Astrocyte (in vitro differentiated cells and primary cell): ENCODE measurements around the gene IQGAP2. TPM values are rescaled to one million over a fixed set of nuclear protein-coding genes. Genes with fewer than 3 reads are reported as not detected.

Experiments used
- DNase-seq: peaks from one replicate; pipeline ENCODE4 v3.0.0-alpha.2; 2010; ENCODE audit warnings: low read depth
- FAIRE-seq: peaks from 2 replicates; lab custom pipeline; 2011; peaks lifted over from hg19 to GRCh38; lab: Jason Lieb, UNC
- H2AFZ ChIP-seq: 2 replicates; pipeline ENCODE4 v1.6.0; 2012; ENCODE audit warnings: low read depth, low read length, inconsistent platforms
- H3K27ac ChIP-seq: 2 replicates; pipeline ENCODE4 v1.5.1; 2011; ENCODE audit warnings: low read depth, low read length, inconsistent platforms
- H3K27me3 ChIP-seq: 2 replicates; pipeline ENCODE4 v1.6.0; 2011; ENCODE audit warnings: low read length, inconsistent platforms; ENCODE audit not compliant: insufficient read depth
- H3K36me3 ChIP-seq: 2 replicates; pipeline ENCODE4 v1.5.1; 2011; ENCODE audit warnings: low read length, inconsistent platforms; ENCODE audit not compliant: insufficient read depth
- H3K4me1 ChIP-seq: 2 replicates; pipeline ENCODE4 v1.5.1; 2011; ENCODE audit warnings: low read length, inconsistent platforms; ENCODE audit not compliant: insufficient read depth
- H3K4me2 ChIP-seq: 2 replicates; pipeline ENCODE4 v1.6.0; 2012; ENCODE audit warnings: low read length, inconsistent platforms
- H3K4me3 ChIP-seq: 2 replicates; pipeline ENCODE4 v1.5.1; 2011; ENCODE audit warnings: low read depth, mild to moderate bottlenecking, low read length, inconsistent platforms; ENCODE audit not compliant: insufficient read depth
- H3K79me2 ChIP-seq: 2 replicates; pipeline ENCODE4 v1.6.0; 2012; ENCODE audit warnings: mild to moderate bottlenecking, low read length, inconsistent platforms; ENCODE audit not compliant: insufficient read depth
- H3K9ac ChIP-seq: 2 replicates; pipeline ENCODE4 v1.6.0; 2012; ENCODE audit warnings: mild to moderate bottlenecking, low read length, inconsistent platforms
- H3K9me3 ChIP-seq: 2 replicates; pipeline ENCODE4 v1.5.1; 2012; ENCODE audit warnings: low read depth, mild to moderate bottlenecking, low read length, inconsistent platforms; ENCODE audit not compliant: insufficient read depth
- H4K20me1 ChIP-seq: 2 replicates; pipeline ENCODE4 v1.6.0; 2012; ENCODE audit warnings: low read length, inconsistent platforms; ENCODE audit not compliant: insufficient read depth
- H3K27ac Mint-ChIP-seq: one replicate; pipeline ENCODE4 v1.8.0; 2021; ENCODE audit warnings: mild to moderate bottlenecking, mixed read lengths; ENCODE audit not compliant: unreplicated experiment
- H3K27me3 Mint-ChIP-seq: one replicate; pipeline ENCODE4 v1.8.0; 2021; ENCODE audit warnings: low read depth, mixed read lengths; ENCODE audit not compliant: unreplicated experiment
- H3K36me3 Mint-ChIP-seq: one replicate; pipeline ENCODE4 v1.8.0; 2021; ENCODE audit warnings: low read depth, mixed read lengths; ENCODE audit not compliant: unreplicated experiment
- H3K4me1 Mint-ChIP-seq: one replicate; pipeline ENCODE4 v1.8.0; 2021; ENCODE audit warnings: low read depth, mixed read lengths; ENCODE audit not compliant: unreplicated experiment
- H3K4me3 Mint-ChIP-seq: one replicate; pipeline ENCODE4 v1.8.0; 2021; ENCODE audit warnings: mild to moderate bottlenecking, moderate library complexity, mixed read lengths; ENCODE audit not compliant: unreplicated experiment
- H3K9me3 Mint-ChIP-seq: one replicate; pipeline ENCODE4 v1.8.0; 2021; ENCODE audit warnings: mild to moderate bottlenecking, mixed read lengths; ENCODE audit not compliant: unreplicated experiment
- CTCF ChIP-seq: IDR thresholded peaks from 2 replicates; pipeline ENCODE4 v1.5.1; 2011; ENCODE audit warnings: low read depth, mild to moderate bottlenecking, inconsistent platforms, low read length, moderate library complexity; ENCODE audit not compliant: insufficient read depth
- EZH2 ChIP-seq: IDR thresholded peaks from 2 replicates; pipeline ENCODE4 v1.6.1; 2012; ENCODE audit warnings: mild to moderate bottlenecking, low read length, inconsistent platforms; ENCODE audit not compliant: insufficient read depth
- total RNA-seq: library from RNA; stranded (reverse); gene quantifications from 2 replicates; pipeline ENCODE4 v1.2.1, GENCODE V29; 2021

The IQGAP2 gene
- total RNA-seq, 1 donor from 2014 or later = 2.9 TPM

DNA sequence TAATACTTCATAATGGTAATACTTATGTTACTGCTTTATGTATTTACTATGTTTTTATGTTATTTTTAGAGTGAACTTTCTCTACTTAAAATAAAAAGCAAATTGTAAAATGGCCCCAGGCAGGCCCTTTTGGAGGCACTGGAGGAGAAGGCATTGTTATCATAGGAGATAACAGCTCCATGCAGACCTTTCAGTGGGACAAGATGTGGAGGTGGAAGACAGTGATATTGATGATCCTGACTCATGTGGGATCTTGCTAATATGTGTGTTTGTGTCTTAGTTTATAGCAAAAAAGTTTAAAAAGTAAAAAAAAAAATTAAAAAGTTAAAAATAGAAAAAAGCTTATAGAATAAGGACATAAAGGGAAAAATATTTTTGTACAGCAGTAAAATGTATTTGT, 74.5 kb downstream of the IQGAP2 start:
- TF ChIP-seq EZH2 (no peak), CTCF (no peak)
- no peak overlapping the region for H3K4me3 Mint-ChIP-seq
- Histone ChIP-seq H3K9ac (no peak overlapping the region), H3K4me1 (no peaks in the 10 kb centered on the region), H3K27ac (no peak overlapping the region), H2AFZ (no peak overlapping the region), H4K20me1 (no peaks in the 10 kb centered on the region), H3K36me3 (no peaks in the 10 kb centered on the region), H3K9me3 (no peaks in the 10 kb centered on the region), H3K79me2 (no peaks in the 10 kb centered on the region), H3K27me3 (no peaks in the 10 kb centered on the region), H3K4me3 (no peak overlapping the region), H3K4me2 (no peak overlapping the region)
- FAIRE-seq (no peak), DNase-seq (no peak)
- no peaks in the 10 kb centered on the region for H3K4me1 Mint-ChIP-seq
- no peak overlapping the region for H3K27ac Mint-ChIP-seq
- peaks cover 3% of the 10 kb centered on the region for H3K27me3 Mint-ChIP-seq
- H3K36me3 Mint-ChIP-seq = no peaks in the 10 kb centered on the region
- H3K9me3 Mint-ChIP-seq = no peaks in the 10 kb centered on the region

DNA sequence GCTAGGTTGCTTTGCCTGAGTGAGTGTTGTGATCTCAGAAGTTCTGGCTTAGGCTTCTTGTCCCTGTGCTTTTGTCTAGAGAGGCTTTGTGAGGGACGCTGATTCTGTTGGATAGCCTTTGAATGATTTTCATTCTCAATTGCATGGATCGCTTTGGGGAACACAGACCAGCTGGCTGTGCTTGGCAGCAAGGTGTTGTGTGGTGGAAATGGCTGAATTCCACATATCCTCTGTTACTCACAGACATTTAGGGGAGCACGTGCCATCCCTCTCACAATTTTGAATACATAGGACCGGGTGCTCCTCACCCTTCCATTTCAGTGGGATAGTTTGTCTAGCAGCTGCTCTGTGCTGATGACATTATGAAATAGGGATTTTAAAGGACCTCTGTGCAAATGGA, 76.2 kb downstream of the IQGAP2 start:
- H3K9me3 ChIP-seq = no peaks in the 10 kb centered on the region
- no peaks in the 10 kb centered on the region for H3K36me3 Mint-ChIP-seq
- no peak overlapping the region for H3K4me2 ChIP-seq
- no peaks in the 10 kb centered on the region for H3K4me1 Mint-ChIP-seq
- no peak overlapping the region for H3K9ac ChIP-seq
- H3K4me1 ChIP-seq = no peaks in the 10 kb centered on the region
- no peak for TF ChIP-seq EZH2
- TF ChIP-seq CTCF = no peak
- no peaks in the 10 kb centered on the region for H4K20me1 ChIP-seq
- no peak overlapping the region for H3K27ac Mint-ChIP-seq
- H3K9me3 Mint-ChIP-seq = no peaks in the 10 kb centered on the region
- no peak overlapping the region for H3K4me3 Mint-ChIP-seq
- no peak overlapping the region for H3K4me3 ChIP-seq
- peaks cover 3% of the 10 kb centered on the region for H3K27me3 Mint-ChIP-seq
- no peaks in the 10 kb centered on the region for H3K27me3 ChIP-seq
- H3K27ac ChIP-seq = no peak overlapping the region
- no peaks in the 10 kb centered on the region for H3K36me3 ChIP-seq
- H3K79me2 ChIP-seq = no peaks in the 10 kb centered on the region
- H2AFZ ChIP-seq = no peak overlapping the region
- DNase-seq (no peak), FAIRE-seq (no peak)

GRCh38 chr5:76479973-76480667, 77.0 kb downstream of the IQGAP2 start:
- no peak overlapping the region for H3K4me2 ChIP-seq
- FAIRE-seq = no peak

More at GRCh38 chr5:76479973-76480667, 77.0 kb downstream of the IQGAP2 start:
- Mint-ChIP-seq H3K4me3 (no peak overlapping the region), H3K27me3 (peaks cover under 1% of the 10 kb centered on the region), H3K9me3 (no peaks in the 10 kb centered on the region), H3K4me1 (no peaks in the 10 kb centered on the region), H3K36me3 (no peaks in the 10 kb centered on the region), H3K27ac (no peak overlapping the region)
- no peak overlapping the region for H3K4me3 ChIP-seq
- no peaks in the 10 kb centered on the region for H3K9me3 ChIP-seq
- TF ChIP-seq CTCF (no peak), EZH2 (no peak)
- no peaks in the 10 kb centered on the region for H4K20me1 ChIP-seq
- DNase-seq = no peak
- H3K9ac ChIP-seq = no peak overlapping the region
- H3K4me1 ChIP-seq = no peaks in the 10 kb centered on the region
- no peaks in the 10 kb centered on the region for H3K27me3 ChIP-seq
- H3K27ac ChIP-seq = no peak overlapping the region
- no peaks in the 10 kb centered on the region for H3K36me3 ChIP-seq
- H2AFZ ChIP-seq = no peak overlapping the region
- no peaks in the 10 kb centered on the region for H3K79me2 ChIP-seq
